GM12874 (cell line): ENCODE data around the gene SLC39A3.

Source experiments
- TF ChIP-seq, protein P1 (sequence below): IDR thresholded peaks from 2 replicates; pipeline ENCODE4 v1.5.1; 2011; ENCODE audit warnings: low read depth, mild to moderate bottlenecking, control low read depth, low read length, moderate library complexity; ENCODE audit not compliant: insufficient read depth

The SLC39A3 gene

GRCh38 chr19:2711172-2711874 is 28.5 kb downstream of the SLC39A3 start:
- TF ChIP-seq, protein P1, sequence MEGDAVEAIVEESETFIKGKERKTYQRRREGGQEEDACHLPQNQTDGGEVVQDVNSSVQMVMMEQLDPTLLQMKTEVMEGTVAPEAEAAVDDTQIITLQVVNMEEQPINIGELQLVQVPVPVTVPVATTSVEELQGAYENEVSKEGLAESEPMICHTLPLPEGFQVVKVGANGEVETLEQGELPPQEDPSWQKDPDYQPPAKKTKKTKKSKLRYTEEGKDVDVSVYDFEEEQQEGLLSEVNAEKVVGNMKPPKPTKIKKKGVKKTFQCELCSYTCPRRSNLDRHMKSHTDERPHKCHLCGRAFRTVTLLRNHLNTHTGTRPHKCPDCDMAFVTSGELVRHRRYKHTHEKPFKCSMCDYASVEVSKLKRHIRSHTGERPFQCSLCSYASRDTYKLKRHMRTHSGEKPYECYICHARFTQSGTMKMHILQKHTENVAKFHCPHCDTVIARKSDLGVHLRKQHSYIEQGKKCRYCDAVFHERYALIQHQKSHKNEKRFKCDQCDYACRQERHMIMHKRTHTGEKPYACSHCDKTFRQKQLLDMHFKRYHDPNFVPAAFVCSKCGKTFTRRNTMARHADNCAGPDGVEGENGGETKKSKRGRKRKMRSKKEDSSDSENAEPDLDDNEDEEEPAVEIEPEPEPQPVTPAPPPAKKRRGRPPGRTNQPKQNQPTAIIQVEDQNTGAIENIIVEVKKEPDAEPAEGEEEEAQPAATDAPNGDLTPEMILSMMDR = no peak

DNA sequence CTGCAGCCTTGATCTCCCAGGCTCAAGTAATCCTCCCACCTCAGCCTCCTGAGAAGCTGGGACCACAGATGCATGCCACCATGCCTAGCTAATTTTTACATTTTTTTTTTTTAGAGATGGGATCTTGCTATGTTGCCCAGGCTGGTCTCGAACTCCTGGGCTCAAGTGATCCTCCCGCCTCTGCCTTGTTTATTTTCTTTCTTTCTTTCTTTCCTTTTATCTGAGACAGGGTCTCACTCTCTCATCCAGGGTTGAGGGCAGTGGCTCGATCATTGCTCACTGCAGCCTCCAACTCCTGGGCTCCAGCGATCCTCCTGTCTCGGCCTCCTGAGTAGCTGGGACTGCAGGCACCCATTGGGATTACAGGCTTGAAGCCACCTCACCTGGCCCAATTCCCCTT is 33.6 kb downstream of the SLC39A3 start:
- TF ChIP-seq, protein P1 = no peak

- TF ChIP-seq, protein P1 = no peak
These were observed 36.1 kb downstream of the SLC39A3 start for GRCh38 chr19:2703691-2704216.

DNA sequence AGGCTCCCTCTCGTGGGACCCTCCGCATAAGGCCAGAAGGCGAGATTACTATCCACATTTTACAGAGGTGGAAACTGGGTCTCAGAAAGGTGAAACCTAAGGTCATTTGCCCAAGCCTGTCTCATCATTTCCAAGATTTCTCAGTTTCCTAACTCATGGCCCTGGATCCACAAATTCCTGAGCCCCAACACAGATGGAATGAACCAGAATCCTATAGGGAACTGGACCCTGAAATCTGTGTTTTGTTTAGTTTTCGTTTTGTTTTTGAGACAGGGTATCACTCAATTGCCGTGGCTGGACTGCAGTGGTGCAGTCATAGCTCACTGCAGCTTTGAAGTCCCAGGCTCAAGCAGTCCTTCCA is 36.8 kb downstream of the SLC39A3 start:
- TF ChIP-seq, protein P1 = no peak

DNA sequence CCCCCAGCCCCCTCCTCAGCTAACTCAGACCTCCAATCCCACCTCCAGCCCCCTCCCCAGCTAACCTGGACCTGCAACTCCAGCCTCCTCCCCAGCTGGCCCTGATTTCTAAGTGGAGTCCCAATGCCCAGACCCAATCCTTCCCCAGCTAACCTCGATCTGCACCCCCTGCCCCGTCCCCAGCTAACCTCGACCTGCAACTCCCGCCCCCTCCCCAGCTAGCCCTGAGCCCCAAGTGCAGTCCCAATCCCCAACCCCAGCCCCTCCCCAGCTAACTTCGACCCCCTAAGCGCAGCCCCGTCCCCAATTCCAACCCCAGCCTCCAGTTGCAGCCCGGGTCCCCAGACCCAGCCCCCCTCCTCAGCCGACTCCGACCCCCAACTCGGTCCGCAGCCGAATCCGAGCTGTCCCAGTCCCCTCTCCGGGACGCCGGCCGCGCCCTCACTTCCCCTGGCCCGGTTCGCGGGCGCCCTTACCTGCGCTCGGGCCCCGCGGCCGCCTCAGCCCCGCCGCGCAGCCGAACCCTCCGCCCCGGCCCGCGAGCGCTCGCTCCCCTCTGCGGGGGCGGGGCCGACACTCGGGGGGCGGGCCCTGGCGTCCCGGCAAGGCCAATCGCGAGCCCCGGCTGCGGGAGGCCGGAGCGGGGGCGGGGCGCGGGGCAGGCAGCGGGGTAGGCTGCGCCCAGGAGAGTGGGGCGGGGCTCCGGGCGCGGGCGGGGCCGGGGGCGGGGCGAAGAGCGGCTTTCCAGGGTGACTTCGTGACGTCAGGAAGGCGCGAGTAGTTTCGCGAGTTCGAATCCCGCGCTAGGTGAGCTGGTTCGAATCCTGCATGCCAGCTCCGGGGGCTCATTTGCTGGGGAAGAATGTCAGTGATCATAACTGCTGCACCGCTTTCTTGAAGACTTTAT is 37.4 kb downstream of the SLC39A3 start, which contains the start of gene GNG7:
TSS of gene GNG7 (minus strand) at position 525 of the 907 bp plus-strand sequence. CDS start 182,006 bp downstream, outside the sequence.
- TF ChIP-seq, protein P1 = no peak

DNA sequence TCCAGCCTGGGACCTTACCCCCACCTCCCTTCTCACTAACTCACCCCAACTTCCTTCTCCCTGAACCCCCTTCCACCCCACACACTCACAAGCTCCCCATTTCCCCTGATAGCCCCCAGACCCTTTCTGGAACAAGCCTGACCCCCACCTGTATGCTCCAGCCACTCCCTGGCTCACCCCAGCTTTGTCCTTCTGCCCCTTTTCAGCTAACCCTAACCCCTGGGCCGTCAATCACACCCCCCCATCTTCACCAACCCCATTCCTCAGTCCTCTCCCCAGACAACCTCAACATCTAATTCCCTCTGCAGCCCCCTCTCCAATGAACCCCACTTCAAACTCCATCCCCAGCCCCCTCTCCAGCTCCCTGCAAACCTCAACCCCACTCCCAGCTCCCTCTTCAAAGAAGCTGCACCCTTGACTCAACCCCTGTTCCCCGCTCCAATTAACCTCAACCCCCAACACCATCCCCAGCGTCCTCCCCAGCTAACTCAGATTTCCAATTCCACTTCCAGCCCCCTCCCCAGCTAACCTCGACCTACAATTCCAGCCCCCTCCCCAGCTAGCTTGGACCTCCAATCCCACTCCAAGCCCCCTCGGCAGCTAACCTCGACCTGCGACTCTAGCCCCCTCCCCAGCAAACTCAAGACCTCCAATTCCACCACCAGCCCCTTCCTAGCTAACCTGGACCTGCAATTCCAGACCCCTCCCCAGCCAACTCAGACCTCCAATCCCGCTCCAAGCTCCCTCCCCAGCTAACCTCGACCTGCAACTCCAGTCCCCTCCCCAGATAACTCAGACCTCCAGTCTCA is 38.3 kb downstream of the SLC39A3 start:
- TF ChIP-seq, protein P1 = no peak
